Uterus (tissue), 2 donors: ENCODE data around the gene ASPHD2.

Source experiments
- POLR2A ChIP-seq, 2 donors: fragments of 450-650 bp; IDR thresholded peaks; one replicate each; pipeline ENCODE4 v1.6.1; 2016; ENCODE audit warnings: antibody characterized with exemption in 2 of 2, mild to moderate bottlenecking in 1 of 2, moderate library complexity in 1 of 2
- TF ChIP-seq, protein P1 (sequence below), 4 experiments: fragments of 200-600 bp in 2 of 4; fragments of 450-650 bp in 2 of 4; sonication (generic) in 2 of 4; IDR thresholded peaks; one replicate each; pipeline ENCODE4 v1.5.1; 2016 to 2019; ENCODE audit warnings: antibody characterized with exemption in 4 of 4, mild to moderate bottlenecking in 2 of 4, moderate library complexity in 1 of 4

DNA sequence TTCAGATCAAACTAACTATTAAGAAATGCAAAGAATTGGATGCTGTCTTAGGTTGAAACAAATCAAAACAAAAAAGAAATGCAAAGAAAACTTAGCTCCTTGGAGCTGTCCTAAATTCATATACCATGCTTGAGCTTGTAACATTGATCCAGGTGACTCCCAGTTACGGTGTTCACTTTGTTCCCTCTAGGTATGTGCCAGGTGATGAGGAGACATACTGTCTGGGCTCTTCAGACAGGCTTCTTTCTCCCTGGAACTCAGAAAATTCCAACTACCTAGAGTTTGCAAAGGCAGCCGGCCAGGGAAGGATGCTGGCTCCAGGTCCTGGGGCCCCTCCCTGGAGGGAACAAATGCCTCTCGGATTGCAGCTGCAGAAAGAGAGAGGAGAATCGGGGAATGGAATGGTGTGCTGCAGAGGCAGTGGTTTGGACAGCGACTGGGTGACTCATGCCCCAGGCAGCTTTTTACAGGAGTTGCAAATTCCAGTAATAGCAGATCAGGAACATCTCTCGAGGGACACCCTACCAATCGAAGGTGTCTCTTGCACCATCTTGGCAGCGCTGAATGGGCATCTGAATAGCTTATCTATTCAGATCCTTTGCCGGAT lies 12.3 kb upstream of the ASPHD2 start:
- TF ChIP-seq, protein P1, sequence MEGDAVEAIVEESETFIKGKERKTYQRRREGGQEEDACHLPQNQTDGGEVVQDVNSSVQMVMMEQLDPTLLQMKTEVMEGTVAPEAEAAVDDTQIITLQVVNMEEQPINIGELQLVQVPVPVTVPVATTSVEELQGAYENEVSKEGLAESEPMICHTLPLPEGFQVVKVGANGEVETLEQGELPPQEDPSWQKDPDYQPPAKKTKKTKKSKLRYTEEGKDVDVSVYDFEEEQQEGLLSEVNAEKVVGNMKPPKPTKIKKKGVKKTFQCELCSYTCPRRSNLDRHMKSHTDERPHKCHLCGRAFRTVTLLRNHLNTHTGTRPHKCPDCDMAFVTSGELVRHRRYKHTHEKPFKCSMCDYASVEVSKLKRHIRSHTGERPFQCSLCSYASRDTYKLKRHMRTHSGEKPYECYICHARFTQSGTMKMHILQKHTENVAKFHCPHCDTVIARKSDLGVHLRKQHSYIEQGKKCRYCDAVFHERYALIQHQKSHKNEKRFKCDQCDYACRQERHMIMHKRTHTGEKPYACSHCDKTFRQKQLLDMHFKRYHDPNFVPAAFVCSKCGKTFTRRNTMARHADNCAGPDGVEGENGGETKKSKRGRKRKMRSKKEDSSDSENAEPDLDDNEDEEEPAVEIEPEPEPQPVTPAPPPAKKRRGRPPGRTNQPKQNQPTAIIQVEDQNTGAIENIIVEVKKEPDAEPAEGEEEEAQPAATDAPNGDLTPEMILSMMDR (IDR thresholded peaks at IDR 0.05), result no peak
- TF ChIP-seq POLR2A (IDR thresholded peaks at IDR 0.05), result no peak
